H9 (cell line): ENCODE data around the gene CPB1. TPM values are rescaled to one million over a fixed set of nuclear protein-coding genes. Genes with fewer than 3 reads are reported as not detected.

ENCODE experiments used
- DNase-seq: peaks from one replicate; pipeline ENCODE4 v3.0.0-alpha.2; 2017
- H2AFZ ChIP-seq: one replicate; pipeline ENCODE4 v1.6.1; 2013; ENCODE audit warnings: mild to moderate bottlenecking, low read length, control low read depth, moderate library complexity
- H2AK5ac ChIP-seq: 2 replicates; pipeline ENCODE4 v1.6.1; 2013; ENCODE audit warnings: low read length, control low read depth, mixed read lengths; ENCODE audit not compliant: insufficient read length
- H2BK120ac ChIP-seq: one replicate; pipeline ENCODE4 v1.6.1; 2013; ENCODE audit warnings: low read depth, mild to moderate bottlenecking, low read length, control low read depth, inconsistent platforms; ENCODE audit not compliant: poor library complexity, severe bottlenecking
- H2BK12ac ChIP-seq: 2 replicates; pipeline ENCODE4 v1.6.1; 2013; ENCODE audit warnings: low read length, control low read depth, mixed read lengths, low read depth; ENCODE audit not compliant: insufficient read length
- H2BK15ac ChIP-seq: 2 replicates; pipeline ENCODE4 v1.6.1; 2013; ENCODE audit warnings: low read depth, low read length, control low read depth
- H2BK20ac ChIP-seq: one replicate; pipeline ENCODE4 v1.6.1; 2013; ENCODE audit warnings: low read depth, mild to moderate bottlenecking, low read length, control low read depth, inconsistent platforms; ENCODE audit not compliant: poor library complexity, severe bottlenecking
- H2BK5ac ChIP-seq: 2 replicates; pipeline ENCODE4 v1.6.1; 2013; ENCODE audit warnings: low read length, control low read depth, mixed read lengths; ENCODE audit not compliant: insufficient read length
- H3K14ac ChIP-seq: 2 replicates; pipeline ENCODE4 v1.6.1; 2013; ENCODE audit warnings: low read length, control low read depth; ENCODE audit not compliant: insufficient read depth
- H3K18ac ChIP-seq: 2 replicates; pipeline ENCODE4 v1.6.1; 2013; ENCODE audit warnings: low read depth, mild to moderate bottlenecking, mixed read lengths, low read length, control low read depth; ENCODE audit not compliant: insufficient read length
- H3K23ac ChIP-seq: 2 replicates; pipeline ENCODE4 v1.6.1; 2013; ENCODE audit warnings: low read length, control low read depth, mixed read lengths, low read depth; ENCODE audit not compliant: insufficient read length
- H3K23me2 ChIP-seq: 2 replicates; pipeline ENCODE4 v1.6.1; 2013; ENCODE audit warnings: low read depth, mild to moderate bottlenecking, mixed read lengths, low read length, control low read depth; ENCODE audit not compliant: insufficient read length, poor library complexity, severe bottlenecking
- H3K27ac ChIP-seq: 2 replicates; pipeline ENCODE4 v1.5.1; 2013; ENCODE audit warnings: low read length, control low read depth, mixed read lengths, low read depth; ENCODE audit not compliant: insufficient read length
- H3K27me3 ChIP-seq: 2 replicates; pipeline ENCODE4 v1.6.1; 2013; ENCODE audit warnings: low read length, control low read depth, inconsistent platforms; ENCODE audit not compliant: insufficient read depth
- H3K4ac ChIP-seq: 2 replicates; pipeline ENCODE4 v1.6.1; 2013; ENCODE audit warnings: low read depth, mild to moderate bottlenecking, control low read depth, inconsistent platforms, low read length, moderate library complexity
- H3K4me1 ChIP-seq: 2 replicates; pipeline ENCODE4 v1.6.1; 2013; ENCODE audit warnings: low read length, control low read depth, inconsistent platforms; ENCODE audit not compliant: insufficient read depth
- H3K4me2 ChIP-seq: 2 replicates; pipeline ENCODE4 v1.6.1; 2013; ENCODE audit warnings: low read length, control low read depth, mixed read lengths; ENCODE audit not compliant: insufficient read length, insufficient read depth
- H3K56ac ChIP-seq: 2 replicates; pipeline ENCODE4 v1.6.1; 2013; ENCODE audit warnings: low read depth, mild to moderate bottlenecking, mixed read lengths, low read length, control low read depth; ENCODE audit not compliant: insufficient read length
- H3K79me1 ChIP-seq: 2 replicates; pipeline ENCODE4 v1.6.1; 2013; ENCODE audit warnings: low read depth, mild to moderate bottlenecking, moderate library complexity, low read length, control low read depth, inconsistent platforms; ENCODE audit not compliant: insufficient read depth, poor library complexity, severe bottlenecking
- H3K79me2 ChIP-seq: 2 replicates; pipeline ENCODE4 v1.6.1; 2013; ENCODE audit warnings: low read length, control low read depth, inconsistent platforms; ENCODE audit not compliant: insufficient read depth
- H3K9ac ChIP-seq: 2 replicates; pipeline ENCODE4 v1.6.1; 2013; ENCODE audit warnings: low read length, control low read depth, mixed read lengths; ENCODE audit not compliant: insufficient read length; ENCODE audit errors: extremely low read depth
- H3K9me3 ChIP-seq: one replicate; pipeline ENCODE4 v1.6.1; 2013; ENCODE audit warnings: low read depth, low read length, inconsistent platforms; ENCODE audit not compliant: control insufficient read depth
- H3T11ph ChIP-seq: one replicate; pipeline ENCODE4 v1.6.1; 2013; ENCODE audit warnings: mild to moderate bottlenecking, low read length, control low read depth, inconsistent platforms
- H4K20me1 ChIP-seq: one replicate; pipeline ENCODE4 v1.6.1; 2013; ENCODE audit not compliant: control insufficient read depth, insufficient read length, insufficient read depth
- H4K5ac ChIP-seq: 2 replicates; pipeline ENCODE4 v1.6.1; 2013; ENCODE audit warnings: low read depth, mild to moderate bottlenecking, mixed read lengths, low read length, control low read depth; ENCODE audit not compliant: insufficient read length
- H4K8ac ChIP-seq: replicated peaks from 2 replicates; pipeline ENCODE4 v1.6.1; 2013; ENCODE audit warnings: low read length, control low read depth, mixed read lengths, low read depth; ENCODE audit not compliant: insufficient read length
- H4K91ac ChIP-seq: 2 replicates; pipeline ENCODE4 v1.6.1; 2013; ENCODE audit warnings: low read depth, mild to moderate bottlenecking, moderate library complexity, mixed read lengths, low read length, control low read depth; ENCODE audit not compliant: insufficient read length
- H3K27ac Mint-ChIP-seq, 3 experiments: 2 replicates in 2 of 3; 3 replicates in 1 of 3; pipeline ENCODE4 v1.8.0; 2020 to 2021; ENCODE audit warnings: mixed read lengths in 3 of 3, mild to moderate bottlenecking in 1 of 3, moderate library complexity in 1 of 3
- H3K27me3 Mint-ChIP-seq: 2 replicates; pipeline ENCODE4 v1.8.0; 2021; ENCODE audit warnings: low read depth, mild to moderate bottlenecking, moderate library complexity, mixed read lengths
- H3K36me3 Mint-ChIP-seq, 3 experiments: 2 replicates in 2 of 3; 3 replicates in 1 of 3; pipeline ENCODE4 v1.8.0; 2020 to 2021; ENCODE audit warnings: low read depth in 3 of 3, mixed read lengths in 3 of 3; ENCODE audit not compliant: insufficient read depth in 1 of 3
- H3K4me1 Mint-ChIP-seq, 2 experiments: 2 replicates each; pipeline ENCODE4 v1.8.0; 2020; ENCODE audit warnings: mixed read lengths in 2 of 2
- H3K4me3 Mint-ChIP-seq, 2 experiments: 2 replicates in 1 of 2; 3 replicates in 1 of 2; pipeline ENCODE4 v1.8.0; 2020 to 2021; ENCODE audit warnings: mild to moderate bottlenecking in 2 of 2, mixed read lengths in 2 of 2, moderate library complexity in 1 of 2
- H3K9me3 Mint-ChIP-seq, 2 experiments: 2 replicates in 1 of 2; 3 replicates in 1 of 2; pipeline ENCODE4 v1.8.0; 2020; ENCODE audit warnings: mild to moderate bottlenecking in 2 of 2, mixed read lengths in 2 of 2, moderate library complexity in 1 of 2
- WGBS: extraction: QIAGEN DNeasy Blood & Tissue Kit; methylation state at CpG from one replicate; pipeline ENCODE4 v1.1.7; 2013; ENCODE audit warnings: missing lambda C conversion rate, low lambda C conversion rate, mixed read lengths; ENCODE audit not compliant: insufficient read length; ENCODE audit errors: extremely low coverage; 5-methylcytosine and 5-hydroxymethylcytosine counted together
- total RNA-seq: library from RNA; stranded (reverse); gene quantifications from 2 replicates; pipeline ENCODE4 v1.2.1, GENCODE V29; 2021
- TF ChIP-seq, protein P1 (sequence below): fragments of 200-600 bp; sonication (generic); conservative IDR thresholded peaks from 3 replicates; pipeline ENCODE4 v1.8.0; 2021; ENCODE audit warnings: antibody characterized with exemption, mild to moderate bottlenecking

The CPB1 gene
- total RNA-seq, 1 experiment from 2014 or later = not detected

DNA sequence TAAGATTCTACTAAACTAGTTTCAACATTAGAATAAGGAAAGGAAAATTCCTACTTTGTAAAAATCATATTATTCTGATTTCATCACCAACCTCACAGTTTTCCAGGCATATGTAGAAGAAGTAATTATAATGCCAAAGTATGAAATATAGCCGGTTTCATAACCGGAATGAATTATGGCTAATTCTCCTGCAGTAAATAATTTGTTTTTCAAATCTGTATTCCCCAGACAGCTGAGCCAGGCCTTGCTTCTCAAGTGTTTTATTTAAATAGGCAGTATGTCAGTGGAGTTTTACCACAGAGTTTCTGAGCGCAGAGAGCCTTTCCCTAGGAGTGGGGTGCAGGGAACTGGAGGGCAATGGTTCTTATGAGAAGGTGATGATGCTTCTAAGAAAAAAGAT lies 28.8 kb downstream of the CPB1 start:
- H2BK120ac ChIP-seq = no peak overlapping the region
- no peak overlapping the region for H2BK15ac ChIP-seq
- H3K4me1 ChIP-seq = no peaks in the 10 kb centered on the region
- no peak overlapping the region for H2AK5ac ChIP-seq
- H2BK12ac ChIP-seq = no peak overlapping the region
- Mint-ChIP-seq H3K4me3 (no peak overlapping the region), H3K4me1 (peaks cover 3% of the 10 kb centered on the region in 2 experiments), H3K36me3 (no peaks in the 10 kb centered on the region), H3K27ac (no peak overlapping the region), H3K27me3 (no peaks in the 10 kb centered on the region), H3K9me3 (no peaks in the 10 kb centered on the region)
- H3K4ac ChIP-seq = no peak overlapping the region
- no peak overlapping the region for H3K18ac ChIP-seq
- no peaks in the 10 kb centered on the region for H3K9me3 ChIP-seq
- H3K56ac ChIP-seq = no peak overlapping the region
- no peak overlapping the region for H3K27ac ChIP-seq
- H2AFZ ChIP-seq = no peak overlapping the region
- H3K23me2 ChIP-seq = no peaks in the 10 kb centered on the region
- H4K91ac ChIP-seq = no peak overlapping the region
- no peak overlapping the region for H3T11ph ChIP-seq
- no CpG with 5 or more reads among the region's 3 CpGs for WGBS
- no peak for DNase-seq
- H4K20me1 ChIP-seq = no peaks in the 10 kb centered on the region
- no peak overlapping the region for H3K23ac ChIP-seq
- H3K27me3 ChIP-seq = no peaks in the 10 kb centered on the region
- no peaks in the 10 kb centered on the region for H3K79me2 ChIP-seq
- H3K79me1 ChIP-seq = no peaks in the 10 kb centered on the region
- no peak overlapping the region for H4K5ac ChIP-seq
- H2BK20ac ChIP-seq = no peak overlapping the region
- TF ChIP-seq, protein P1, sequence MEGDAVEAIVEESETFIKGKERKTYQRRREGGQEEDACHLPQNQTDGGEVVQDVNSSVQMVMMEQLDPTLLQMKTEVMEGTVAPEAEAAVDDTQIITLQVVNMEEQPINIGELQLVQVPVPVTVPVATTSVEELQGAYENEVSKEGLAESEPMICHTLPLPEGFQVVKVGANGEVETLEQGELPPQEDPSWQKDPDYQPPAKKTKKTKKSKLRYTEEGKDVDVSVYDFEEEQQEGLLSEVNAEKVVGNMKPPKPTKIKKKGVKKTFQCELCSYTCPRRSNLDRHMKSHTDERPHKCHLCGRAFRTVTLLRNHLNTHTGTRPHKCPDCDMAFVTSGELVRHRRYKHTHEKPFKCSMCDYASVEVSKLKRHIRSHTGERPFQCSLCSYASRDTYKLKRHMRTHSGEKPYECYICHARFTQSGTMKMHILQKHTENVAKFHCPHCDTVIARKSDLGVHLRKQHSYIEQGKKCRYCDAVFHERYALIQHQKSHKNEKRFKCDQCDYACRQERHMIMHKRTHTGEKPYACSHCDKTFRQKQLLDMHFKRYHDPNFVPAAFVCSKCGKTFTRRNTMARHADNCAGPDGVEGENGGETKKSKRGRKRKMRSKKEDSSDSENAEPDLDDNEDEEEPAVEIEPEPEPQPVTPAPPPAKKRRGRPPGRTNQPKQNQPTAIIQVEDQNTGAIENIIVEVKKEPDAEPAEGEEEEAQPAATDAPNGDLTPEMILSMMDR = no peak
- H2BK5ac ChIP-seq = no peak overlapping the region
- H3K4me2 ChIP-seq = no peak overlapping the region
- H3K9ac ChIP-seq = no peak overlapping the region
- H4K8ac ChIP-seq = no peak overlapping the region
- no peak overlapping the region for H3K14ac ChIP-seq
